ENCODE data around the gene BABAM2.

The BABAM2 gene

DNA sequence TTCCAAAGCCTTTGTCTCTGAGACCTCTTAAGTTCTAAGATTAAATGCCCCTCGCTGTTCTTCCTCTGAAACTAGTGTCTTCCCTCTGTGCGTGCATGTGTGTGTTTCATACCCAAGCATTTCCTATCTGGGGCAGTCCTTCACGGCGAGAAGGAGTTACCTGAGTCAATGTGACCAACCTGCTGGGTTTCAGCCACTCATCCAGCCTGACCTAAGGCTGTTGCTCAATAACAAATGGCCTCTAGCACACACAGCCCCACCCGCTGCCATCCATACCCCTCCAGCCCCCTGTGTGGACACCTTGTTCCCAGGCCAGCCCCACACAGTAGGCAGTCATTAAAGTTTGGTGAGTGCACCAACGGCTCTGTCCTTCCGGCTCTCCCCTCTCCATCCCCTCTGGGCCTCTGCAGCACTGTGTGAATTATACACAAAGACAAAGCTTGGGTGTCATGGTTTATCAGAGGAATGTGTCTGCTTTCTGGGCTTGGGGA lies 448.3 kb downstream of the BABAM2 start:
- no peak for DNase-seq

DNA sequence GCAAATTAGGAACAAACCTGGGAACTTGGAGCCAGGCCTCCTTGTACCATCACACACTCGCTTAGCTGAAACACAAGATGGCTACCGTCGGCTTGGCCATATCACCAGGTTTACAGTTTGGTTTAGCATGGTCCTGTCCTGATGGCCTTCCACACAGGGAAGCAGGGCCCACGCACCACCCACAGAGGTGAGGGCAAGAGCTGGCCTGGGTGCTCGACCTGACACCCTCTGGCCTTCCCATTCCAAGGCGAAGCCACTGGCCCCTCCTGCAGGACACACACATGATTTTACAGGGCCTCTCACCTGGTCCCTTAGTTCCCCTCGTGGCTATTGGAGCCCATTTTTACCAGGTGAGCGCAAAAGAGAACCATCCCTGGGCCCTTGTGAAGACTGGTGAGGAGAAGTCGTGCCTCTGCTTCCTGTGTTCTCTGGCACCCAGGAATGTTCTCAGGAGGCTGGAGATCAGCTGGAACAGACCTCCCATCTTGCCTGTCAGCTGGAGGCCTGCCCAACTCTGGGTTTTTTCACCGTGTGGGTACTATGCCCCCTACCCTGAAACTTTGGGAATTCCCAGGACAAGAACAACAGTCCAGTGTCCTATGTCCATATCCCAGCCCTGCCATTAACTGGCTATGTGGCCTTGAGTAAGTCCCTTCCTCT lies 449.1 kb downstream of the BABAM2 start:
- DNase-seq = no peak

DNA sequence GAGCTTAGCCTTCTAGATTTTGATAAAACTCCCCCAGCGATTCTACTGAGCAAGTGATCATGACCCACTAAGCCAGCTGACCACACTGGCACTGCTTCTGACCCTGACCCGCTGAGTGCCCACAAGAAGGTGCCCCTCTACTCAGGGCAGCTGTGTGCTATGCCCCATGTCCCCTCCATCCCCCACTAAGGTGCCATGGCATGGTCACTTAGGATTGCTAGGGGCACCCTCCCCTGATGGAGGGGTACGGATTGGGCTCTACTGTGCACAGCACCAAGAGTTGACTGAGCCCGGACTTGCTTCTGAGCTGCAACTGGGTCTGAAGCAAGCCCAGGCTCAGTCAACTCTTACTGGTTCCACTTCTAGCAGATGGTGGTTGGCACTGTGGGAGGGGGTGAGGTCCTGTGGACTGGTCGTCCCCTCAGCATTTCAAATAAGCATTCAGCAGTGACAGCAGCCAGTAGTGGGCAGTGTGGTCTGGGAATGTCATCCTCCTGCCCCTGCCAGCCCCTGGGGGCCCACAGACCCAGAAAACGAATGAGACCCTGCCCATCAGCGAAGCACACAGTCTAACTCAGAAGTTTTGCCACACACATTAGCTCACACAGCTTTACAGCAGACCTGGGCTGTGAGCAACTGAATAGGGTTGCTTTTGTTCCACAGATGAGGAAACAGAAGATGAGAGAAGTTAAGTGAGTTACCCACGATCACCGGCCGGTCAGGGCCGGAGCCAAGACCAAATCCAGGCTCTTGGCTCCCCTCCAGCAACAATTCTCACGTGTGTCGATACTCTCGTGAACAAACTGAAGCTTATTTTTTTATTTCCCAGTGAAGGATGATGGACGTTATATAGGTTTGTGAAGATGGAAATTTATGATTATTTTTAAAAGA lies 450.0 kb downstream of the BABAM2 start:
- DNase-seq = no peak

DNA sequence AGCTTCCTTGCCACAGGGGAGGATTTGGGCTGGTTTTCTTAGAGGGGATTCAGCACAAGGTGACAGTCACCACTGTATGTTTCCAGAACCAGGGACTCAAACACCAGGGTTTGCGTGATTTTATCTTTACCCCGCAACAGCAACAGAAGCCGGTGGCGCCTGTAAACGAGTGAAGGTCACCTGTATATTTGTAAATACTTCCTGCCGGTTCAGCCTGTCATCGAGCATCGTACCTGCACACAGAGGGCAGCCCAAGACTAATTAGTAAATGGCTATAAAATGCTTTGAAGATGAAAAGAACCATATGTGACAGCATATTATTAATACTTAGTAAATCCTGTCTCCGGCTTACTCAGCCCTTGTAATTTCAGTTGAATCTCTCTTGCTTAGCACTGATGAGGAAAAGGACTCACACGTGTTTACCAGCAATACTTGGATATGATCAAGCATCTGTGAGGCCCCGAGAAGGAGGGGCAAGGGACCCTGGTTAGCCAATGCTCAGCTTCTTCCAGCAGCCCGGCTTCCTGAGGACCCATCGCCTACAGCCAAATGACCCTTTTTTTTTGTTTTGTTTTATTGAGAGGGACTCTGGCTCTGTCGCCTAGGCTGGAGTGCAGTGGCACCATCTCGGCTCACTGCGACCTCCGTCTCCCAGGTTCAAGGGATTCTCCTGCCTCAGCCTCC lies 450.8 kb downstream of the BABAM2 start:
- no peak for DNase-seq

- DNase-seq = no peak
Measured at GRCh38 chr2:28342081-28342967, 451.8 kb downstream of the BABAM2 start.

GRCh38 chr2:28343184-28343942 lies 452.8 kb downstream of the BABAM2 start:
- DNase-seq = no peak

- DNase-seq = no peak
Measured at GRCh38 chr2:28343971-28344715, 453.6 kb downstream of the BABAM2 start.

DNA sequence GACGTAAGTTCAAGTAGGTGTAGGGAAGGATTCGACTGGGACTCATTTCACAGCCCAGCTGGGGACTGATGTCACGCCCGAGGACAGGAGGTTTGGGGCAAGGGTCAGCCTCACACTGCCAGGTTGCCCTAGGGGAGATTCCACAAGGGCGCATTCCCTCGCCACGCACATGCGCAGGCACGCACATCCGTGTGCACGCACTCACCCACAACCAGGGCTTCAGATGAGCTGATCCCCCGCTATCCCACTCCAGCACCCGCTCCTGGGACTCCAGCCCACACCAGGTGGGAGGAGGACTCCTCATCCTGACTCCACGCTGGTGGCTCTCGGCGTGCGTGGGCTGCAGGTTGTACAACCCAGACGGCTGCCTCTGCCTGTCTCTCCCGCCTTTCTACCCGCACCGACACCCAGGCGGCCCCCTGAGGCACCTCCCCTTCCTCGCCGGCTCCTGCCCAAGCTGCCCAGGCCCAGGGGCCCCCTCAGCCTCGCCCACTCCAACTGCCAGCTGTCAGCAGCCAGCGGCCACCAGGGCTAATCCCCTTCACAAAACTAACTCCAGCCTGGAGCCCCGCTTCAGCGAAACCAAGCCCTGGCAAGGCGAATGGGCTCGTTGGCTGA lies 454.3 kb downstream of the BABAM2 start:
- DNase-seq = no peak

- no peak for DNase-seq
Measured at GRCh38 chr2:28345619-28346018, 455.1 kb downstream of the BABAM2 start.

GRCh38 chr2:28346587-28346986 lies 456.1 kb downstream of the BABAM2 start:
- DNase-seq = no peak

DNA sequence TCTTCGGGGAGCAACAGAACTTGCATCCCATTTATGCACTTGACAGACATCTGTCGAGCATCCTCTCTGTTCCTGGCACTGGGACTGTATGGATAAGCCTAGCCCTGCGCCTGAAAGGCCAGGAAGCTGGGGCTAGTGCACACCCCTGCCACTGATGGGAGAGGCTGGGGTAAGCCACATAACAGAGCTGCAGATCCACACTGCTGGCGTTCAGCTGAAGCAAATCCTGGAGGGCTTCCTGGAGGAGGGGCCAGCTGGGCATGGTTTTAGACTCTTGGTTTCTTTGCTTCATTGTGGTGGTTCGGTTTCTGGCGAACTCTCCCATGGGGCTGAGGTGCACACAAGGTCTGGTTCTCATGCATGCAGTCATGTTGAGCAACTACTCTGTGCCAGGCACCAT lies 456.7 kb downstream of the BABAM2 start:
- DNase-seq = no peak

DNA sequence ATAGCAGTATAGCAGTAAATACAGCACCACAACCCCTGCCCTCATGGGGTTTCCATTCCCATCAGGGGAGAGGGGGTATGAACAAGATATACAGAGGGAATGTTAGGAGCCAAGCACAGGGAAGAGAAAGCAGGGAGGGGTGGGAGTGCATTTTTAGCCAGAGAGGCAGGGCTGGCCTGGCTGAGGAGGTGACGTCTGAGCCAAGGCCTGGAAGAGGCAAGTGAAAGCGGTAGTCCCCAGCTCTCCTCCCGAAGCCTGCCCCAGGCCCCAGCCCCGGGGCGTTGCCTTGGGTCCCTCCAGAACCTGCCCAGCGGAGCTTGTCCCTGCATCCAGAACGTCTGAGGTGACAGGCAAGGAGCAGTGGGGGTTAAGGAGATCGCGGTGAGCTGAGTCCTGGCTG lies 457.1 kb downstream of the BABAM2 start:
- DNase-seq = no peak

- no peak for DNase-seq
Measured at GRCh38 chr2:28348149-28348567, 457.6 kb downstream of the BABAM2 start.

- no peak for DNase-seq
Measured at GRCh38 chr2:28348921-28349320, 458.4 kb downstream of the BABAM2 start.

DNA sequence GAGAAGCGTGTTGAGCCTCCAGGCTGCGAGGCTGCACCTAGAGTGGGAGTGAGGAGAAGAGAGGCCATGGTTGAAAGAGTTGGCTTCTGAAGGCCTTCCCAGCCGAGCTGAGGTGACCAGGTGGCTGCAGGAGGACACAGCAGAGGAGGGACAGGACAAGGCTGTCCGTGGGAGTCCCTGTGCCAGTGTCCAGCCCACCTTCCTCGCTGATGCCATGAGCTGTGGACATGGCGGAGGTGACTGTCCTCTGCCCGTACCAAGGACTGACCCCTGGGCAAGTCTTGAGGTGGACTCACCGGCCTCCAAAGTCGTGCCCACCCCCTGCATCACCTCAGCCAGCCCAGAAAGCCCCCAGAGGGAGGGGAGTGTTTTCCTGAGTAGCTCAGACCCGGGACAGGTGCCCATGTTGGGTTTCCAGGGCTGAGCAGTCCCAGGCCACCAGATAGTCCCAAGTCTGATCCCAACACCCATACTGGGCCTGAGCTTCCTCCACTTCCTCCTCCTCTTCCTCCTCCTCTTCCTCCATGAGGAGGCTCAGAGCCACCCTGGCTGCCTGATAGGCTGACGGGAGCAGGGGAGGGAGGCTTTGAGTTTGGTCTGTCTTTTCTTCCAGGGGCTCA lies 459.1 kb downstream of the BABAM2 start:
- DNase-seq = no peak

DNA sequence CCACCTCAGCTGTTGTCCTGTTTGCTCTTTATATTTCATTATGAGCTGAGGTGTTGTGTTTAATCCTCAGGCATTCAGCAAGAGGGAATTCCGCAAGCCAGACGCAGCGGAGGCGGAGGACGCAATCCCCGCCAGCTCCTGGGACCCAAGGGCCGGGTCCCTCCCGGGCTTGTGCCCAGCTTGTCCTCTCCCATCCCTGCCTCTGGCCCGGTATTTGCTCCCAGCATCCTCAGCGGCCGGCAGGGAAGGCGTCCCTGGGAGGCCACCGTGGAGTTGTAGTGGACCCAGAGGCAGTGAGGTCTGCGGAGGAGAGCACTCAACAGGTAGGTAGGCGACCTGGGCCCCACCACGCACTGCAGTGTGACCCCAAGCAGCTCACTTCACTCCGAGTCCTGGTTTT lies 459.7 kb downstream of the BABAM2 start:
- DNase-seq = no peak

DNA sequence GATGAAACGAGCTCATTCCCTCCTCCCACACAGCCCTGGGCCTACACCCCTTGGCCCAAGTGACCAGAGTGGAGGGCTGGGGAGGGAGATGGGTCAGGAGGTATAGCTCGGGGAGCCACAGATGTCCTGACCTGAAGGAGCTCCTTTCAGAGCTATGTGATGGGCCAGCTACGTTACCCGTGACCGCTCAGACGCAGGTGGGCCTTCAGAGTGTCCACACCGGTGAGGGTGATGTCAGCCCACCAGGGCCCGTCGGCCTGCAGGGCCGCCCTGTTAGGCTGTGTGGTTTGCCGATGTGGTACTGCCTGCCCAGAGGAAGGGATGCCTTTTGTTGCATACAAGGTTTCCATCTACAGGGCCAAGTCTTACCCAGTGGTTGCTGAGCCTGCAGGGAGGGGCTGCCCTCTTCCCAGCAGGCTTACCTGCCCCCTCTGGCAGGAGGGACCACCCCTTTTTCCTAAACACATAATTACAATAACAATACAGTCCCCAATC lies 460.3 kb downstream of the BABAM2 start:
- no peak for DNase-seq

GRCh38 chr2:28351621-28352020 lies 461.1 kb downstream of the BABAM2 start:
- DNase-seq = no peak

- no peak for DNase-seq
Measured at GRCh38 chr2:28352104-28352503, 461.6 kb downstream of the BABAM2 start.
